OCI-LY7 (cell line): ENCODE data around the gene ATAD3C.

Experiments used
- EZH2phosphoT487 ChIP-seq: fragments of 200-600 bp; sonication (generic); IDR thresholded peaks from 2 replicates; pipeline ENCODE4 v1.6.1; 2018; ENCODE audit warnings: low read depth, borderline replicate concordance, mild to moderate bottlenecking, mixed run types, antibody characterized with exemption, low read length, moderate library complexity, mixed read lengths
- TF ChIP-seq, protein P1 (sequence below): fragments of 200-600 bp; sonication (generic); conservative IDR thresholded peaks from 2 replicates; pipeline ENCODE4 v1.5.1; 2014; ENCODE audit warnings: mild to moderate bottlenecking, antibody characterized with exemption, low read length, moderate library complexity, mixed read lengths

GRCh38 chr1:1425426-1425752 is 24.1 kb upstream of the ATAD3C start:
- no peak for TF ChIP-seq EZH2phosphoT487
- TF ChIP-seq, protein P1, sequence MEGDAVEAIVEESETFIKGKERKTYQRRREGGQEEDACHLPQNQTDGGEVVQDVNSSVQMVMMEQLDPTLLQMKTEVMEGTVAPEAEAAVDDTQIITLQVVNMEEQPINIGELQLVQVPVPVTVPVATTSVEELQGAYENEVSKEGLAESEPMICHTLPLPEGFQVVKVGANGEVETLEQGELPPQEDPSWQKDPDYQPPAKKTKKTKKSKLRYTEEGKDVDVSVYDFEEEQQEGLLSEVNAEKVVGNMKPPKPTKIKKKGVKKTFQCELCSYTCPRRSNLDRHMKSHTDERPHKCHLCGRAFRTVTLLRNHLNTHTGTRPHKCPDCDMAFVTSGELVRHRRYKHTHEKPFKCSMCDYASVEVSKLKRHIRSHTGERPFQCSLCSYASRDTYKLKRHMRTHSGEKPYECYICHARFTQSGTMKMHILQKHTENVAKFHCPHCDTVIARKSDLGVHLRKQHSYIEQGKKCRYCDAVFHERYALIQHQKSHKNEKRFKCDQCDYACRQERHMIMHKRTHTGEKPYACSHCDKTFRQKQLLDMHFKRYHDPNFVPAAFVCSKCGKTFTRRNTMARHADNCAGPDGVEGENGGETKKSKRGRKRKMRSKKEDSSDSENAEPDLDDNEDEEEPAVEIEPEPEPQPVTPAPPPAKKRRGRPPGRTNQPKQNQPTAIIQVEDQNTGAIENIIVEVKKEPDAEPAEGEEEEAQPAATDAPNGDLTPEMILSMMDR = no peak
